Breast epithelium (tissue), 3 donors: ENCODE results near the gene HHEX.

Experiments used
- CTCF ChIP-seq, 3 donors: fragments of 450-650 bp; IDR thresholded peaks; one replicate each; pipeline ENCODE4 v1.5.1; 2016 to 2017; ENCODE audit warnings: antibody characterized with exemption in 3 of 3, mild to moderate bottlenecking in 3 of 3, moderate library complexity in 3 of 3
- POLR2A ChIP-seq: fragments of 450-650 bp; IDR thresholded peaks from one replicate; pipeline ENCODE4 v1.6.1; 2016; ENCODE audit warnings: antibody characterized with exemption, mild to moderate bottlenecking, moderate library complexity
- POLR2AphosphoS5 ChIP-seq, 3 donors: sonication (generic); formaldehyde crosslinking; IDR thresholded peaks; one replicate each; pipeline ENCODE4 v1.6.1; 2017; ENCODE audit warnings: antibody characterized with exemption in 3 of 3

GRCh38 chr10:92742331-92743228, 52.8 kb downstream of the HHEX start:
- TF ChIP-seq CTCF (IDR thresholded peaks at IDR 0.05) (no peak), POLR2A (no peak), POLR2AphosphoS5 (IDR thresholded peaks at IDR 0.05) (no peak)
